Upper lobe of right lung (tissue), 1 donor: ENCODE measurements around the gene PADI1. TPM values are rescaled to one million over a fixed set of nuclear protein-coding genes. Genes with fewer than 3 reads are reported as not detected.
A peak's percentile ranks its signal among the peaks of the same experiment; 100 is the strongest.

Source experiments
- ATAC-seq: fragments of 200-7000 bp; cut with Tn5 transposase; one replicate; pipeline ENCODE4 v1.9.1; 2020; ENCODE audit warnings: mild to moderate bottlenecking, moderate library complexity
- DNase-seq: peaks from one replicate; pipeline ENCODE4 v3.0.0-alpha.2; 2020
- H3K27ac ChIP-seq: fragments of 200-600 bp; one replicate; pipeline ENCODE4 v1.8.0; 2022
- H3K27me3 ChIP-seq: fragments of 200-600 bp; one replicate; pipeline ENCODE4 v1.8.0; 2022; ENCODE audit warnings: mild to moderate bottlenecking
- H3K36me3 ChIP-seq: fragments of 200-600 bp; one replicate; pipeline ENCODE4 v1.8.0; 2022
- H3K4me1 ChIP-seq: fragments of 200-600 bp; one replicate; pipeline ENCODE4 v1.8.0; 2022
- H3K4me3 ChIP-seq: fragments of 200-600 bp; one replicate; pipeline ENCODE4 v1.8.0; 2022; ENCODE audit warnings: mild to moderate bottlenecking
- H3K9me3 ChIP-seq: fragments of 200-600 bp; one replicate; pipeline ENCODE4 v1.8.0; 2022
- CTCF ChIP-seq: fragments of 200-600 bp; IDR thresholded peaks from one replicate; pipeline ENCODE4 v1.8.0; 2022; ENCODE audit warnings: antibody characterized with exemption
- intact Hi-C: fragments of 100-400 bp; cut with DNase I; formaldehyde crosslinking; loops from one replicate; pipeline ENCODE4 v1.11.0; 2022
- total RNA-seq: library from RNA; stranded (reverse); fragmentation: NEBNext Ultra II Directional; extraction: Animal tissue kit (Norgen Biotek cat#: 25700); gene quantifications from one replicate; pipeline ENCODE4 v1.2.1, GENCODE V29; 2021
- donor health status: DM: no; HTN: yes; CAD: no; lungs with severe emphysema.

The PADI1 gene
- total RNA-seq, 1 donor from 2014 or later, result not detected

GRCh38 chr1:17176306-17177061, 28.4 kb upstream of the PADI1 start:
- Histone ChIP-seq H3K36me3 (no peaks in the 10 kb centered on the region), H3K4me3 (no peak overlapping the region), H3K9me3 (no peaks in the 10 kb centered on the region), H3K4me1 (no peaks in the 10 kb centered on the region), H3K27me3 (no peaks in the 10 kb centered on the region), H3K27ac (no peak overlapping the region)
- no peak for TF ChIP-seq CTCF
- DNase-seq (no peak), ATAC-seq (peak; percentile 50)
- intact Hi-C loops, result no loop called here

GRCh38 chr1:17177651-17178050, 27.3 kb upstream of the PADI1 start:
- H3K27me3 ChIP-seq, result peaks cover 4% of the 10 kb centered on the region
- H3K9me3 ChIP-seq, result no peaks in the 10 kb centered on the region
- H3K4me3 ChIP-seq, result no peak overlapping the region
- no peak for TF ChIP-seq CTCF
- H3K27ac ChIP-seq, result no peak overlapping the region
- DNase-seq (no peak), ATAC-seq (no peak)
- intact Hi-C loops, result no loop called here
- no peaks in the 10 kb centered on the region for H3K36me3 ChIP-seq
- H3K4me1 ChIP-seq, result no peaks in the 10 kb centered on the region

GRCh38 chr1:17181781-17182464, 23.0 kb upstream of the PADI1 start:
- Histone ChIP-seq H3K27ac (no peak overlapping the region), H3K4me1 (no peaks in the 10 kb centered on the region), H3K4me3 (no peak overlapping the region), H3K9me3 (no peaks in the 10 kb centered on the region), H3K36me3 (no peaks in the 10 kb centered on the region), H3K27me3 (peaks cover 6% of the 10 kb centered on the region)
- intact Hi-C loops, result no loop called here
- DNase-seq, result no peak
- ATAC-seq, result peak; percentile 53
- no peak for TF ChIP-seq CTCF

- Histone ChIP-seq H3K9me3 (no peaks in the 10 kb centered on the region), H3K36me3 (no peaks in the 10 kb centered on the region), H3K27me3 (peaks cover 6% of the 10 kb centered on the region), H3K4me3 (no peak overlapping the region), H3K27ac (no peak overlapping the region), H3K4me1 (no peaks in the 10 kb centered on the region)
- intact Hi-C loops, result no loop called here
- no peak for TF ChIP-seq CTCF
- ATAC-seq (no peak), DNase-seq (no peak)
Observed at GRCh38 chr1:17183388-17184160, 21.4 kb upstream of the PADI1 start.

- intact Hi-C loops, result no loop called here
Observed at GRCh38 chr1:17184161-17184665, 20.7 kb upstream of the PADI1 start.

More at GRCh38 chr1:17184161-17184665, 20.7 kb upstream of the PADI1 start:
- no peak for TF ChIP-seq CTCF
- H3K4me3 ChIP-seq, result no peak overlapping the region
- H3K9me3 ChIP-seq, result no peaks in the 10 kb centered on the region
- DNase-seq (no peak), ATAC-seq (no peak)
- H3K36me3 ChIP-seq, result no peaks in the 10 kb centered on the region
- H3K4me1 ChIP-seq, result no peaks in the 10 kb centered on the region
- no peak overlapping the region for H3K27ac ChIP-seq
- H3K27me3 ChIP-seq, result peaks cover 6% of the 10 kb centered on the region
